HEK293 (cell line): ENCODE data around the gene SSTR5.

Experiments used
- CTCF ChIA-PET: fragments of 350-600 bp; formaldehyde crosslinking; extraction: SDS; loops from one replicate; lab custom pipeline; 2021; ENCODE audit warnings: antibody characterized with exemption; lab: Yijun Ruan, JAX
- POLR2A ChIA-PET: fragments of 300-600 bp; formaldehyde crosslinking; extraction: SDS; loops from one replicate; lab custom pipeline; 2020; ENCODE audit warnings: antibody characterized with exemption, inconsistent platforms; lab: Yijun Ruan, JAX
- H3K27ac ChIP-seq: fragments of 200-500 bp; sonication (Bioruptor generic); 2 replicates; pipeline ENCODE4 v1.5.1; 2014; ENCODE audit warnings: low read depth, low read length, control low read depth, inconsistent platforms; ENCODE audit errors: extremely low read depth
- H3K36me3 ChIP-seq, 2 experiments: fragments of 200-500 bp in 1 of 2; sonication (Bioruptor generic) in 1 of 2; 1 replicate in 1 of 2; 2 replicates in 1 of 2; pipeline ENCODE4 v1.5.1; 2014 to 2017; ENCODE audit warnings: inconsistent platforms in 2 of 2, low read length in 2 of 2; ENCODE audit not compliant: control insufficient read depth in 2 of 2, insufficient read depth in 1 of 2
- H3K4me1 ChIP-seq: fragments of 200-500 bp; sonication (Bioruptor generic); 2 replicates; pipeline ENCODE4 v1.5.1; 2014; ENCODE audit warnings: mild to moderate bottlenecking, low read length, inconsistent platforms; ENCODE audit not compliant: control insufficient read depth, insufficient read depth
- H3K4me3 ChIP-seq: 2 replicates; pipeline ENCODE4 v1.5.1; 2011; ENCODE audit warnings: low read depth, mild to moderate bottlenecking, control low read depth, low read length, moderate library complexity
- H3K9me3 ChIP-seq: fragments of 200-500 bp; sonication (Bioruptor generic); 2 replicates; pipeline ENCODE4 v1.5.1; 2014; ENCODE audit warnings: low read depth, low read length, inconsistent platforms; ENCODE audit not compliant: control insufficient read depth, insufficient read depth
- GLIS1 ChIP-seq: fragments of 450-650 bp; formaldehyde crosslinking; IDR thresholded peaks from 2 replicates; pipeline ENCODE4 v1.5.1; 2016; ENCODE audit warnings: missing biosample characterization, missing genetic modification characterization
- HOXA7 ChIP-seq: sonication (generic); formaldehyde crosslinking; IDR thresholded peaks from 2 replicates; pipeline ENCODE4 v1.8.1; 2022; ENCODE audit warnings: missing genetic modification reagents, borderline replicate concordance
- REPIN1 ChIP-seq: fragments of 450-650 bp; formaldehyde crosslinking; IDR thresholded peaks from 2 replicates; pipeline ENCODE4 v1.5.1; 2017; ENCODE audit warnings: missing biosample characterization, missing genetic modification characterization, low read depth
- ZBTB17 ChIP-seq: fragments of 450-650 bp; formaldehyde crosslinking; IDR thresholded peaks from 2 replicates; pipeline ENCODE4 v1.5.1; 2016; ENCODE audit warnings: missing biosample characterization, missing genetic modification characterization
- ZBTB8A ChIP-seq: fragments of 450-650 bp; formaldehyde crosslinking; IDR thresholded peaks from 2 replicates; pipeline ENCODE4 v1.5.1; 2016; ENCODE audit warnings: missing biosample characterization, missing genetic modification characterization
- ZFP69B ChIP-seq: fragments of 450-650 bp; formaldehyde crosslinking; IDR thresholded peaks from 2 replicates; pipeline ENCODE4 v1.5.1; 2016; ENCODE audit warnings: missing biosample characterization, missing genetic modification characterization
- ZIC2 ChIP-seq: fragments of 450-650 bp; formaldehyde crosslinking; IDR thresholded peaks from 2 replicates; pipeline ENCODE4 v1.5.1; 2016; ENCODE audit warnings: missing biosample characterization, missing genetic modification characterization
- ZNF214 ChIP-seq: fragments of 450-650 bp; formaldehyde crosslinking; IDR thresholded peaks from 2 replicates; pipeline ENCODE4 v1.5.1; 2017; ENCODE audit warnings: missing biosample characterization, mild to moderate bottlenecking, missing genetic modification characterization, borderline replicate concordance
- ZNF248 ChIP-seq: fragments of 450-650 bp; formaldehyde crosslinking; IDR thresholded peaks from 2 replicates; pipeline ENCODE4 v1.5.1; 2017; ENCODE audit warnings: missing biosample characterization, missing genetic modification characterization
- ZNF266 ChIP-seq: fragments of 450-650 bp; formaldehyde crosslinking; IDR thresholded peaks from 2 replicates; pipeline ENCODE4 v1.5.1; 2016; ENCODE audit warnings: missing biosample characterization, missing genetic modification characterization, low read depth
- ZNF274 ChIP-seq, 2 experiments: fragments of 200-500 bp in 1 of 2; fragments of 450-650 bp in 1 of 2; sonication (Bioruptor generic) in 1 of 2; formaldehyde crosslinking in 1 of 2; IDR thresholded peaks; 2 replicates each; pipeline versions ENCODE4 v1.5.1 to v1.6.1; 2014 to 2016; ENCODE audit warnings: borderline replicate concordance in 1 of 2, inconsistent platforms in 1 of 2, low read length in 1 of 2, missing biosample characterization in 1 of 2, missing genetic modification characterization in 1 of 2
- ZNF311 ChIP-seq: fragments of 450-650 bp; formaldehyde crosslinking; IDR thresholded peaks from 2 replicates; pipeline ENCODE4 v1.5.1; 2017; ENCODE audit warnings: missing biosample characterization, missing genetic modification characterization, borderline replicate concordance
- ZNF521 ChIP-seq: fragments of 450-650 bp; formaldehyde crosslinking; IDR thresholded peaks from 2 replicates; pipeline ENCODE4 v1.5.1; 2017; ENCODE audit warnings: missing biosample characterization, mild to moderate bottlenecking, missing genetic modification characterization
- ZNF549 ChIP-seq: fragments of 450-650 bp; IDR thresholded peaks from 2 replicates; pipeline ENCODE4 v1.5.1; 2018; ENCODE audit warnings: missing biosample characterization, missing genetic modification characterization, mild to moderate bottlenecking, inconsistent platforms, moderate library complexity
- ZNF600 ChIP-seq: fragments of 450-650 bp; formaldehyde crosslinking; IDR thresholded peaks from 2 replicates; pipeline ENCODE4 v1.5.1; 2016; ENCODE audit warnings: missing biosample characterization, missing genetic modification characterization
- ZNF629 ChIP-seq: fragments of 450-650 bp; formaldehyde crosslinking; IDR thresholded peaks from 2 replicates; pipeline ENCODE4 v1.5.1; 2017; ENCODE audit warnings: missing biosample characterization, missing genetic modification characterization
- ZNF677 ChIP-seq: fragments of 450-650 bp; IDR thresholded peaks from 2 replicates; pipeline ENCODE4 v1.5.0; 2018; ENCODE audit warnings: missing biosample characterization, mild to moderate bottlenecking, missing genetic modification characterization, moderate library complexity
- ZNF777 ChIP-seq: fragments of 450-650 bp; formaldehyde crosslinking; IDR thresholded peaks from 2 replicates; pipeline ENCODE4 v1.5.1; 2017; ENCODE audit warnings: missing biosample characterization, missing genetic modification characterization, borderline replicate concordance
- ZNF792 ChIP-seq: fragments of 450-650 bp; formaldehyde crosslinking; IDR thresholded peaks from 2 replicates; pipeline ENCODE4 v1.5.1; 2016; ENCODE audit warnings: missing biosample characterization, missing genetic modification characterization
- ZNF843 ChIP-seq: fragments of 450-650 bp; formaldehyde crosslinking; IDR thresholded peaks from 2 replicates; pipeline ENCODE4 v1.5.1; 2016; ENCODE audit warnings: missing biosample characterization, missing genetic modification characterization
- TF ChIP-seq, protein P1 (sequence below): fragments of 450-650 bp; formaldehyde crosslinking; IDR thresholded peaks from 2 replicates; pipeline ENCODE4 v1.5.1; 2016; ENCODE audit warnings: missing biosample characterization, missing genetic modification characterization
- TF ChIP-seq, protein P2 (sequence below): fragments of 450-650 bp; IDR thresholded peaks from 2 replicates; pipeline ENCODE4 v1.5.1; 2018; ENCODE audit warnings: missing biosample characterization, mild to moderate bottlenecking, missing genetic modification characterization
- TF ChIP-seq, protein P3 (sequence below): sonication (generic); formaldehyde crosslinking; IDR thresholded peaks from 2 replicates; pipeline ENCODE4 v1.8.1; 2022; ENCODE audit warnings: mild to moderate bottlenecking, moderate library complexity, missing genetic modification reagents
- TF ChIP-seq, protein P4 (sequence below): fragments of 450-650 bp; formaldehyde crosslinking; IDR thresholded peaks from 2 replicates; pipeline ENCODE4 v1.5.1; 2016; ENCODE audit warnings: missing biosample characterization, missing genetic modification characterization, borderline replicate concordance

Gene SSTR5

DNA sequence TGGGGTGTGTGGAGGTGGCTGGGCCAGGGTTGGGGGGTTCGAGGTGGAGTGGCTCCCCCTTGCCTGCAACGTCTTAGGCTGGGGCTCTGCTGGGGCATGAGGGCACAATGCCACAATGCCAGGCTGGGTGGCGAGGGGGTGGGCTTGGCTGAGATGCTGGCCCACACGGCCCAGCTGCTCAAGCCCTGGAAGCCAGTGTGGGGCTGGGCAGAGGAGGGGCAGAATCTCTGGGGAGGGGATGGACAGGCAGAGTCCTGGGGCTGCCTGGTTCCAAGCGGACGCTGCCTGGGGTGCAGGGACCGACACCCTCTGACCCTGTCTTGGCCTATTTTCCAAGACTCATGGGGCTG is 37.5 kb upstream of the SSTR5 start:
- H3K4me3 ChIP-seq = no peak overlapping the region
- ChIA-PET CTCF (interaction anchor here (0.6 to 1.1 kb wide), 2 partner anchors 20 to 220 kb away, joined by 3 to 4 read pairs; no protein-coding TSS in a partner anchor), POLR2A (no interaction called here)
- no peaks in the 10 kb centered on the region; the same call in 1 of the 2 replicates for H3K4me1 ChIP-seq
- TF ChIP-seq, protein P1, sequence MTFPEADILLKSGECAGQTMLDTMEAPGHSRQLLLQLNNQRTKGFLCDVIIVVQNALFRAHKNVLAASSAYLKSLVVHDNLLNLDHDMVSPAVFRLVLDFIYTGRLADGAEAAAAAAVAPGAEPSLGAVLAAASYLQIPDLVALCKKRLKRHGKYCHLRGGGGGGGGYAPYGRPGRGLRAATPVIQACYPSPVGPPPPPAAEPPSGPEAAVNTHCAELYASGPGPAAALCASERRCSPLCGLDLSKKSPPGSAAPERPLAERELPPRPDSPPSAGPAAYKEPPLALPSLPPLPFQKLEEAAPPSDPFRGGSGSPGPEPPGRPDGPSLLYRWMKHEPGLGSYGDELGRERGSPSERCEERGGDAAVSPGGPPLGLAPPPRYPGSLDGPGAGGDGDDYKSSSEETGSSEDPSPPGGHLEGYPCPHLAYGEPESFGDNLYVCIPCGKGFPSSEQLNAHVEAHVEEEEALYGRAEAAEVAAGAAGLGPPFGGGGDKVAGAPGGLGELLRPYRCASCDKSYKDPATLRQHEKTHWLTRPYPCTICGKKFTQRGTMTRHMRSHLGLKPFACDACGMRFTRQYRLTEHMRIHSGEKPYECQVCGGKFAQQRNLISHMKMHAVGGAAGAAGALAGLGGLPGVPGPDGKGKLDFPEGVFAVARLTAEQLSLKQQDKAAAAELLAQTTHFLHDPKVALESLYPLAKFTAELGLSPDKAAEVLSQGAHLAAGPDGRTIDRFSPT (tag by site-specific recombination) = peak; percentile 57; the same call in 1 of the 2 replicates
- TF ChIP-seq ZNF777 (tag by site-specific recombination) = no peak
- H3K27ac ChIP-seq = no peak overlapping the region
- H3K9me3 ChIP-seq = no peaks in the 10 kb centered on the region
- H3K36me3 ChIP-seq = no peaks in the 10 kb centered on the region

DNA sequence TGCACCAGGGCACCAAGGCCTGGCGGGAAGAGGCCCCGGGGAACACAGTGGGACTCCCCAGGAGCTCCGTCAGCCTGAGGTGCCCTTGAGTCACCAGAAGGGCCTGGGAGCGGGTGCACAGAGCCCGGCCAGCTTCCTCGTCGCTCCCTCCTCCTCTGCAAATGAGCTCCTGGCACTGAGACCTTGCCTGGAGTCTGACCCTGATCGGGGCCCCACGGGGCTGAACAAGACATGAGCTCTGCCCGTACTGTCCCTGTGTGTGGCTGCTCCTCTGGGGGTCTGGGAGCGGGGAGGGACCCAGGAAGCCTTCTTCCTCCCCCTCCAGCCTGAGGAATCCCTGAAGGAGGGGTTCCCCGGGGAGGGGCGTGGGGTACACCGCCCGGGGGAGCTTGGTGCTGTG is 36.4 kb upstream of the SSTR5 start:
- TF ChIP-seq ZIC2 (tag by site-specific recombination) = peak; percentile 40
- peak; percentile 74 for TF ChIP-seq GLIS1 (tag by site-specific recombination)
- no peak for TF ChIP-seq ZNF792 (tag by site-specific recombination)
- TF ChIP-seq, all 188 proteins: peak for 2
- ChIA-PET POLR2A (interaction anchor here (0.5 kb wide), 1 partner anchor 9 kb away, joined by 3 read pairs; no protein-coding TSS in a partner anchor), CTCF (interaction anchor here (0.6 to 2.1 kb wide), 3 partner anchors 19 to 22 kb away, joined by 3 to 8 read pairs (median 3); no protein-coding TSS in a partner anchor)
- Histone ChIP-seq H3K4me1 (no peaks in the 10 kb centered on the region; the same call in 1 of the 2 replicates), H3K36me3 (no peaks in the 10 kb centered on the region), H3K9me3 (no peaks in the 10 kb centered on the region), H3K4me3 (no peak overlapping the region), H3K27ac (no peak overlapping the region)

DNA sequence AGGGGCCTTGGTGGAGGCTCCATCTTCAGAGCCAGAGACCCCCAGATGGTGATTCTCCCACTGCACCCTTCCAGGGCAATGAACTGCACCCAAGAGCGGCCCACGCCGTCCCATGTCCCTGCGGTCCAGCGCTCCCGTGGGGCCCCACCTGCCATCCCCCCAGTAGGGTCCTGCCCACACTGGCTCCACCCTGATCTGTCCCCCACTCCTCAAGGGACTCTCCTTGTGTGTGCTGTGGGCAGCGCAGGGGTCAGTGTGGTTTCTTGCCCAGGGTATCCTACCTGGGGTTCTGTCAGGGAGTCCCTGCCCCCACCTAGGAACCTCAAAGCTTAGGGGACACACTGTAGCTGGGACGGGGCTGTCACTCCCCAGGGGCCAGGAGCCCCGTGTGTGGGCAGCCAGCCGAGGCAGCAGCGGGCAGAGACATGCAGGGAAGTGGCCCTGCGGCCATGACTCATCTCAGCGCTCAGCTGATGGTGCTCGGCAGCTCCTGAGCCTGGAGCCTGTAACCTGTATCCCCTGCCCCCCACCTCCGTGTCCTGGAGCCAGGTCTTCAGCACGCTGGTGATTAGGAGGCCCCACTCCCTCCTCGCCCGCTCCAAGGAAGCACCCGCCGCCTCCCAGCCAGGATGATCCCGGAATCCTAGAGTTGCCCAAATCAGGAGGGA is 35.7 kb upstream of the SSTR5 start:
- ChIA-PET POLR2A (no interaction called here), CTCF (interaction anchor here (0.6 to 2.1 kb wide), 2 partner anchors 19 to 21 kb away, joined by 3 to 8 read pairs; no protein-coding TSS in a partner anchor)
- H3K4me1 ChIP-seq = no peaks in the 10 kb centered on the region; the same call in 1 of the 2 replicates
- H3K4me3 ChIP-seq = no peak overlapping the region
- no peaks in the 10 kb centered on the region for H3K9me3 ChIP-seq
- H3K36me3 ChIP-seq = no peaks in the 10 kb centered on the region
- H3K27ac ChIP-seq = no peak overlapping the region
- TF ChIP-seq HOXA7 (CRISPR knock-in tag) (no peak), ZBTB8A (tag by site-specific recombination) (no peak), ZNF677 (tag by site-specific recombination) (no peak), ZNF843 (no peak), ZNF629 (tag by site-specific recombination) (no peak; the same call in 1 of the 2 replicates), ZNF600 (peak; percentile 29; the same call in 1 of the 2 replicates), REPIN1 (tag by site-specific recombination) (no peak), ZNF214 (tag by site-specific recombination) (no peak), ZBTB17 (tag by site-specific recombination) (no peak), ZNF248 (tag by site-specific recombination) (no peak), ZNF266 (tag by site-specific recombination) (no peak), ZNF521 (tag by site-specific recombination) (no peak), ZNF549 (tag by site-specific recombination) (no peak), ZFP69B (tag by site-specific recombination) (no peak), ZNF311 (tag by site-specific recombination) (no peak), ZNF274 (IDR thresholded peaks at IDR 0.05; ENCODE audit: low read length) (no peak), ZNF274 (tag by site-specific recombination; IDR thresholded peaks at IDR 0.05; ENCODE audit: borderline replicate concordance) (no peak)
- TF ChIP-seq, protein P2, sequence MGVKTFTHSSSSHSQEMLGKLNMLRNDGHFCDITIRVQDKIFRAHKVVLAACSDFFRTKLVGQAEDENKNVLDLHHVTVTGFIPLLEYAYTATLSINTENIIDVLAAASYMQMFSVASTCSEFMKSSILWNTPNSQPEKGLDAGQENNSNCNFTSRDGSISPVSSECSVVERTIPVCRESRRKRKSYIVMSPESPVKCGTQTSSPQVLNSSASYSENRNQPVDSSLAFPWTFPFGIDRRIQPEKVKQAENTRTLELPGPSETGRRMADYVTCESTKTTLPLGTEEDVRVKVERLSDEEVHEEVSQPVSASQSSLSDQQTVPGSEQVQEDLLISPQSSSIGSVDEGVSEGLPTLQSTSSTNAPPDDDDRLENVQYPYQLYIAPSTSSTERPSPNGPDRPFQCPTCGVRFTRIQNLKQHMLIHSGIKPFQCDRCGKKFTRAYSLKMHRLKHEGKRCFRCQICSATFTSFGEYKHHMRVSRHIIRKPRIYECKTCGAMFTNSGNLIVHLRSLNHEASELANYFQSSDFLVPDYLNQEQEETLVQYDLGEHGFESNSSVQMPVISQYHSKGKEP (tag by site-specific recombination) = no peak
- TF ChIP-seq, protein P3, sequence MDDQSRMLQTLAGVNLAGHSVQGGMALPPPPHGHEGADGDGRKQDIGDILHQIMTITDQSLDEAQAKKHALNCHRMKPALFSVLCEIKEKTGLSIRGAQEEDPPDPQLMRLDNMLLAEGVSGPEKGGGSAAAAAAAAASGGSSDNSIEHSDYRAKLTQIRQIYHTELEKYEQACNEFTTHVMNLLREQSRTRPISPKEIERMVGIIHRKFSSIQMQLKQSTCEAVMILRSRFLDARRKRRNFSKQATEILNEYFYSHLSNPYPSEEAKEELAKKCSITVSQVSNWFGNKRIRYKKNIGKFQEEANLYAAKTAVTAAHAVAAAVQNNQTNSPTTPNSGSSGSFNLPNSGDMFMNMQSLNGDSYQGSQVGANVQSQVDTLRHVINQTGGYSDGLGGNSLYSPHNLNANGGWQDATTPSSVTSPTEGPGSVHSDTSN = no peak
- TF ChIP-seq, protein P4, sequence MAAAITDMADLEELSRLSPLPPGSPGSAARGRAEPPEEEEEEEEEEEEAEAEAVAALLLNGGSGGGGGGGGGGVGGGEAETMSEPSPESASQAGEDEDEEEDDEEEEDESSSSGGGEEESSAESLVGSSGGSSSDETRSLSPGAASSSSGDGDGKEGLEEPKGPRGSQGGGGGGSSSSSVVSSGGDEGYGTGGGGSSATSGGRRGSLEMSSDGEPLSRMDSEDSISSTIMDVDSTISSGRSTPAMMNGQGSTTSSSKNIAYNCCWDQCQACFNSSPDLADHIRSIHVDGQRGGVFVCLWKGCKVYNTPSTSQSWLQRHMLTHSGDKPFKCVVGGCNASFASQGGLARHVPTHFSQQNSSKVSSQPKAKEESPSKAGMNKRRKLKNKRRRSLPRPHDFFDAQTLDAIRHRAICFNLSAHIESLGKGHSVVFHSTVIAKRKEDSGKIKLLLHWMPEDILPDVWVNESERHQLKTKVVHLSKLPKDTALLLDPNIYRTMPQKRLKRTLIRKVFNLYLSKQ (tag by site-specific recombination) = no peak
